ENCODE measurements around the gene RSAD1.

RSAD1 gene

DNA sequence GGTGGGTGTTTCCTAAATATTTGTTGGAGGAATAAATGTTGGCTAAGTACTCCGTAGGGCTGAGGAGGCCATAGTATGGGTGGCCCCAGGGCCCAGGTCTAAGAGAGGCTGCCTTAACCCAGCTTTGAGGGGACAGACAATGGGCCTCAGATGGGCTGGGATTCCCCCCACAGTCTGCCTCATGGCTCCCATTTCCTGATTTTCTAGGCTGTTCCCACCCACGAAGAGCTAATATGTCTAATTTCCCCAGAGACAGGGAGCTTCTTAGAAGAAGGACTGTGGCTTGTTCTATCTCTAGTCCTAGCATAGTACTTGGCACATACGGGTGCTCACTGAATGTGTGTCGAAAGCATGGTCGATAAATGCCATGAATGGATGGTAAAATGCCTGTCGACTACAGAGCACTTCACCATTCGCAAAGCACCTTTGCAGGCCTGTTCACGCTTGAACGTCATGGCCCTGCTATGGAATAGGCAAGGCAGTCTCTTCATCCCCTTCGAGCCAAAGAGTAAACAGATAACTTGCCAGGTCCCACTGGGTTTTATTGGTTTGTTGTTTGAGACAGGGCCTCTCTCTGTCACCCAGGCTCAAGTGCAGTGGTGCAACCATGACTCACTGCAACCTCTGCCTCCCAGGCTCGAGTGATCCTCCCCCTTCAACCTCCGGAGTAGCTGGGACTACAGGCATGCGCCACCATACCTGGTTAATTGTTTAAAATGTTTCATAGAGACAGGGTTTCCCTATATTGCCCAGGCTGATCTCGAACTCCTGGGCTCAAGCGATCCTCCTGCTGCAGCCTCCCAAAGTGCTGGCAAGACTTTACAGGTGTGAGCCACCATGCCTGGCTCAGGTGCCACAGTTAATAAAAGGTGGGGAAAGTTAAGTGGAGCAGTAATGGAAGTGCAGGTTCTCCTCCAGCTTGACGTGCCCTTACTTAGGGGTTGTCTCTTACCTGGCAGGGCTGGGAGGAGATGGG lies 19.7 kb upstream of the RSAD1 start:
- Histone ChIP-seq H3K27me3 (ENCODE audit: control insufficient read depth, insufficient read depth, low read length) (no peaks in the 10 kb centered on the region), H3K9me3 (ENCODE audit: control insufficient read depth, insufficient read depth, low read length) (no peaks in the 10 kb centered on the region), H3K4me1 (ENCODE audit: control insufficient read depth, insufficient read depth, low read length) (no peaks in the 10 kb centered on the region; the same call in 1 of the 2 replicates), H3K4me3 (ENCODE audit: low read length) (no peak overlapping the region), H3K27ac (ENCODE audit: low read length) (no peak overlapping the region), H3K36me3 (ENCODE audit: control insufficient read depth, insufficient read depth, low read length) (no peaks in the 10 kb centered on the region)
- no CpG with 5 or more reads among the region's 16 CpGs for WGBS (ENCODE audit: insufficient coverage, insufficient read length)
- DNase-seq (ENCODE audit: low read depth, low spot score), result no peak

- no peak overlapping the region for H3K4me3 ChIP-seq (ENCODE audit: low read length)
- H3K27ac ChIP-seq (ENCODE audit: low read length), result no peak overlapping the region
- no peak for DNase-seq (ENCODE audit: low read depth, low spot score)
- WGBS (ENCODE audit: insufficient coverage, insufficient read length), result no CpG with 5 or more reads among the region's 4 CpGs
- H3K9me3 ChIP-seq (ENCODE audit: control insufficient read depth, insufficient read depth, low read length), result no peaks in the 10 kb centered on the region
- H3K4me1 ChIP-seq (ENCODE audit: control insufficient read depth, insufficient read depth, low read length), result no peaks in the 10 kb centered on the region; the same call in 1 of the 2 replicates
- H3K27me3 ChIP-seq (ENCODE audit: control insufficient read depth, insufficient read depth, low read length), result no peaks in the 10 kb centered on the region
- H3K36me3 ChIP-seq (ENCODE audit: control insufficient read depth, insufficient read depth, low read length), result no peaks in the 10 kb centered on the region
Observed at GRCh38 chr17:50459756-50460155, 18.9 kb upstream of the RSAD1 start.

GRCh38 chr17:50460831-50461526 lies 17.7 kb upstream of the RSAD1 start:
- Histone ChIP-seq H3K27me3 (ENCODE audit: control insufficient read depth, insufficient read depth, low read length) (no peaks in the 10 kb centered on the region), H3K4me3 (ENCODE audit: low read length) (no peak overlapping the region), H3K4me1 (ENCODE audit: control insufficient read depth, insufficient read depth, low read length) (no peaks in the 10 kb centered on the region; the same call in 1 of the 2 replicates), H3K9me3 (ENCODE audit: control insufficient read depth, insufficient read depth, low read length) (no peaks in the 10 kb centered on the region), H3K27ac (ENCODE audit: low read length) (no peak overlapping the region), H3K36me3 (ENCODE audit: control insufficient read depth, insufficient read depth, low read length) (no peaks in the 10 kb centered on the region)
- DNase-seq (ENCODE audit: low read depth, low spot score), result no peak
- WGBS (ENCODE audit: insufficient coverage, insufficient read length), result no CpG with 5 or more reads among the region's 9 CpGs

DNA sequence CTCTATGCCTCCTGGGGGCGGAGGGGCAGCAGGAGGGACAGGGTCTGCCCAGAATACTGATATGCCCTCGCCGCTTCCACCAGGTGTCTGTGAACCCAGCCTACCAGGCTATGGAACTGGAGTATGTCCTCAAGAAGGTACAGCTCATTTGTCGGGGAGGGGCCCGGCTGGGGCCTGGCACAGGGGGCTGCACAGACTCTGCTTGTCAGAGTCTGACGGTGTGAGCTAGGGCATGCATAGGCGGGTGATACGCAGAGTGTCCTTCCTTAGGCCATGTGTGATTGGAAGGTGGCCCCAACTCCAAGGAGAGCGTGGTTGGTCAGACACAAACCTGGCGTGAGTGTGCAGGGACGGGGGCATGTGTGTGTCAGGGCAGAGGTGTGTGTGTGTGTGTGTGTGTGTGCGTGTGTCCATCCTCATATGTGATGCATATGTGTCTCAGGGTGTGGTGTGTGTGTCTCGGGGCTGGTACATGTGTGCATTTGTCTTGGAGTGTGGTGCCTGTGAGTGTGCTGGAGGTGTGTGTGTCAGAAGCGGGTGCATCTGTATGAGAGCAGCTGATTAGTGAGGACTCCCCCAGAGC lies 17.0 kb upstream of the RSAD1 start:
- no peaks in the 10 kb centered on the region; the same call in 1 of the 2 replicates for H3K4me1 ChIP-seq (ENCODE audit: control insufficient read depth, insufficient read depth, low read length)
- H3K27me3 ChIP-seq (ENCODE audit: control insufficient read depth, insufficient read depth, low read length), result no peaks in the 10 kb centered on the region
- no peak overlapping the region for H3K4me3 ChIP-seq (ENCODE audit: low read length)
- no peaks in the 10 kb centered on the region for H3K9me3 ChIP-seq (ENCODE audit: control insufficient read depth, insufficient read depth, low read length)
- H3K36me3 ChIP-seq (ENCODE audit: control insufficient read depth, insufficient read depth, low read length), result no peaks in the 10 kb centered on the region
- no peak for DNase-seq (ENCODE audit: low read depth, low spot score)
- WGBS (ENCODE audit: insufficient coverage, insufficient read length), result no CpG with 5 or more reads among the region's 14 CpGs
- H3K27ac ChIP-seq (ENCODE audit: low read length), result no peak overlapping the region

DNA sequence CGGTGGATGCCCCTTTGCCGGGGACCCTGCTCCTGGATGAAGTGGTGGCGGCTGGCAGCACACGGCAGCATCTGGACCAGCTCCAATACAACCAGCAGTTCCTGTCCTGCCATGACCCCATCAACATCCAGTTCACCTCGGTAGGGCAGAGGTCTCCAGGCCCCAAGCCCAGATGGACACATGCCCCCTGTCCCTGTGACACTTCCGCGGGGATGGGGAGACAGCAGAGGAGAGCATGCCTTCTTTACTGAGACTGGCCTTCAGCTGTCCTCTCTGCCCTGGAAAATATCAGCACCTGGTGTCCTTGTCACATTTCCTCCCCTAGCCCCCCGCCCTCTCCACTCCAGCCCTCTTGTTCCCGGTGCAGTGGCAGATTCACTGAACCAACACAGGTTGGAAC lies 16.2 kb upstream of the RSAD1 start:
- no peak overlapping the region for H3K27ac ChIP-seq (ENCODE audit: low read length)
- H3K36me3 ChIP-seq (ENCODE audit: control insufficient read depth, insufficient read depth, low read length), result no peaks in the 10 kb centered on the region
- no peaks in the 10 kb centered on the region for H3K9me3 ChIP-seq (ENCODE audit: control insufficient read depth, insufficient read depth, low read length)
- H3K27me3 ChIP-seq (ENCODE audit: control insufficient read depth, insufficient read depth, low read length), result no peaks in the 10 kb centered on the region
- H3K4me1 ChIP-seq (ENCODE audit: control insufficient read depth, insufficient read depth, low read length), result peaks cover 3% of the 10 kb centered on the region
- H3K4me3 ChIP-seq (ENCODE audit: low read length), result no peak overlapping the region
- DNase-seq (ENCODE audit: low read depth, low spot score), result no peak
- WGBS (ENCODE audit: insufficient coverage, insufficient read length), result no CpG with 5 or more reads among the region's 9 CpGs

GRCh38 chr17:50464121-50464520 lies 14.5 kb upstream of the RSAD1 start:
- Histone ChIP-seq H3K36me3 (ENCODE audit: control insufficient read depth, insufficient read depth, low read length) (no peaks in the 10 kb centered on the region), H3K4me3 (ENCODE audit: low read length) (no peak overlapping the region), H3K9me3 (ENCODE audit: control insufficient read depth, insufficient read depth, low read length) (no peaks in the 10 kb centered on the region), H3K27me3 (ENCODE audit: control insufficient read depth, insufficient read depth, low read length) (peaks cover 9% of the 10 kb centered on the region; the same call in 1 of the 2 replicates), H3K4me1 (ENCODE audit: control insufficient read depth, insufficient read depth, low read length) (peaks cover 10% of the 10 kb centered on the region), H3K27ac (ENCODE audit: low read length) (no peak overlapping the region)
- WGBS (ENCODE audit: insufficient coverage, insufficient read length), result no CpG with 5 or more reads among the region's 3 CpGs
- no peak for DNase-seq (ENCODE audit: low read depth, low spot score)

DNA sequence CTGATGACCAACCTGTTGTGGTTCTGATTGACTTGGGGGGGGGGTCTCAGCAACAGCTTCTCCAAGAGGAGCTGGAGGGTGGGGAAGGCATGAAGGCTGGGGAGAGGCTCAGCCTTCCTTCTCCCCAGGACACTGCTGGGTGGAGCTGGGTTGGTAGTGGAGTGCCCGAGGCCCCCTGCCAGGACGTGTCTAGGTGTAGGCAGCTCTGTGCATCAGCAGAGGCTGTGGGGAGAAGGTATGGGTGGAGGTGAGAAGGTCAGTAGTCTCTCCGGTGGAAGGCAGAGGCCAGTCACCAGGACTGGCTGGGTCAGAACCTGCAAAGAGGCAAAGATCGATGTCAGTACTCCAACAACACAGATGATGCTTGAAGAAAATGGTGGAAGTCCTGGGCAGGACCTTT lies 13.9 kb upstream of the RSAD1 start:
- H3K9me3 ChIP-seq (ENCODE audit: control insufficient read depth, insufficient read depth, low read length), result no peaks in the 10 kb centered on the region
- H3K27ac ChIP-seq (ENCODE audit: low read length), result no peak overlapping the region
- H3K36me3 ChIP-seq (ENCODE audit: control insufficient read depth, insufficient read depth, low read length), result no peaks in the 10 kb centered on the region
- H3K4me3 ChIP-seq (ENCODE audit: low read length), result no peak overlapping the region
- WGBS (ENCODE audit: insufficient coverage, insufficient read length), result no CpG with 5 or more reads among the region's 4 CpGs
- H3K27me3 ChIP-seq (ENCODE audit: control insufficient read depth, insufficient read depth, low read length), result peaks cover 9% of the 10 kb centered on the region; the same call in 1 of the 2 replicates
- DNase-seq (ENCODE audit: low read depth, low spot score), result no peak
- H3K4me1 ChIP-seq (ENCODE audit: control insufficient read depth, insufficient read depth, low read length), result peaks cover 10% of the 10 kb centered on the region

GRCh38 chr17:50465171-50465570 lies 13.5 kb upstream of the RSAD1 start:
- DNase-seq (ENCODE audit: low read depth, low spot score), result no peak
- peaks cover 9% of the 10 kb centered on the region; the same call in 1 of the 2 replicates for H3K27me3 ChIP-seq (ENCODE audit: control insufficient read depth, insufficient read depth, low read length)
- no CpG with 5 or more reads among the region's 6 CpGs for WGBS (ENCODE audit: insufficient coverage, insufficient read length)
- peaks cover 10% of the 10 kb centered on the region for H3K4me1 ChIP-seq (ENCODE audit: control insufficient read depth, insufficient read depth, low read length)
- no peak overlapping the region for H3K27ac ChIP-seq (ENCODE audit: low read length)
- H3K4me3 ChIP-seq (ENCODE audit: low read length), result no peak overlapping the region
- no peaks in the 10 kb centered on the region for H3K9me3 ChIP-seq (ENCODE audit: control insufficient read depth, insufficient read depth, low read length)
- H3K36me3 ChIP-seq (ENCODE audit: control insufficient read depth, insufficient read depth, low read length), result no peaks in the 10 kb centered on the region

GRCh38 chr17:50465635-50466034 lies 13.0 kb upstream of the RSAD1 start:
- no CpG with 5 or more reads among the region's 9 CpGs for WGBS (ENCODE audit: insufficient coverage, insufficient read length)
- Histone ChIP-seq H3K36me3 (ENCODE audit: control insufficient read depth, insufficient read depth, low read length) (no peaks in the 10 kb centered on the region), H3K27me3 (ENCODE audit: control insufficient read depth, insufficient read depth, low read length) (peaks cover 9% of the 10 kb centered on the region; the same call in 1 of the 2 replicates), H3K27ac (ENCODE audit: low read length) (no peak overlapping the region), H3K4me1 (ENCODE audit: control insufficient read depth, insufficient read depth, low read length) (peaks cover 10% of the 10 kb centered on the region), H3K4me3 (ENCODE audit: low read length) (no peak overlapping the region), H3K9me3 (ENCODE audit: control insufficient read depth, insufficient read depth, low read length) (no peaks in the 10 kb centered on the region)
- no peak for DNase-seq (ENCODE audit: low read depth, low spot score)

GRCh38 chr17:50466371-50467113 lies 12.1 kb upstream of the RSAD1 start:
- H3K36me3 ChIP-seq (ENCODE audit: control insufficient read depth, insufficient read depth, low read length), result no peaks in the 10 kb centered on the region
- peaks cover 9% of the 10 kb centered on the region; the same call in 1 of the 2 replicates for H3K27me3 ChIP-seq (ENCODE audit: control insufficient read depth, insufficient read depth, low read length)
- no peak for DNase-seq (ENCODE audit: low read depth, low spot score)
- H3K27ac ChIP-seq (ENCODE audit: low read length), result no peak overlapping the region
- WGBS (ENCODE audit: insufficient coverage, insufficient read length), result no CpG with 5 or more reads among the region's 9 CpGs
- H3K4me3 ChIP-seq (ENCODE audit: low read length), result no peak overlapping the region
- H3K4me1 ChIP-seq (ENCODE audit: control insufficient read depth, insufficient read depth, low read length), result peaks cover 10% of the 10 kb centered on the region
- no peaks in the 10 kb centered on the region for H3K9me3 ChIP-seq (ENCODE audit: control insufficient read depth, insufficient read depth, low read length)

Measured in iPS DF 6.9 (cell line).